GM23248 (cell line): ENCODE results near the gene MLYCD.

Source experiments
- EZH2 ChIP-seq: fragments of 200-600 bp; sonication (generic); IDR thresholded peaks from 2 replicates; pipeline ENCODE4 v1.6.1; 2018; ENCODE audit warnings: antibody characterized with exemption, mild to moderate bottlenecking; ENCODE audit not compliant: insufficient read depth, poor library complexity, severe bottlenecking
- EZH2phosphoT487 ChIP-seq: fragments of 200-600 bp; sonication (generic); IDR thresholded peaks from 2 replicates; pipeline ENCODE4 v1.6.1; 2018; ENCODE audit warnings: antibody characterized with exemption, moderate library complexity, mild to moderate bottlenecking, low read depth; ENCODE audit not compliant: insufficient read depth

DNA sequence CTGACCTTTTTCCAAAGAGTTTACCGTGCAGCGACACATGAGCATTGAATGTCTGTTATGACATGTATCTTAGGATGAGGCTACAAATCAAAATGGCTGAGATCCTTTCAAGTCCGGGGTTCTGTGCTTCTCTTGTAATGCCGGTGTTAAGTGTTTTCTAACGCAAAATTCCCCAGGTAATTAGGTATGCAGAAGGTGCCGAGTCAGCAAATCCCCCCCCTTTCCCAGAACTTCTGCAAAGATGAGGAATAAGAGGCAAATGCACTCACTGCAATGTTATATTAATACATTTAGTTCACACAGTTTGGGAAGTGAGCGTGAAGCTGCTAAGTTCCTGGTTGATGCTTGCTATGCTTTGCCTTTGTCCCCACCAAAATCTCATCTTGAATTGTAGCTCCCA is 36.3 kb upstream of the MLYCD start:
- TF ChIP-seq EZH2: no peak
- no peak for TF ChIP-seq EZH2phosphoT487
